T-helper 1 cell treated with Interleukin-12 subunit alpha and Interleukin-12 subunit beta and Interleukin-4 antibody, amounts not matched to agents 30 μg/mL and 1 μg/mL, for 36 hours (primary cell): ENCODE data around the gene PHF8.
A peak's percentile ranks its signal among the peaks of the same experiment; 100 is the strongest.

Experiments used
- H3K27ac Mint-ChIP-seq: one replicate; pipeline ENCODE4 v1.8.0; 2021; ENCODE audit warnings: mild to moderate bottlenecking, mixed read lengths
- H3K27me3 Mint-ChIP-seq: one replicate; pipeline ENCODE4 v1.8.0; 2021; ENCODE audit warnings: low read depth, mixed read lengths
- H3K36me3 Mint-ChIP-seq: one replicate; pipeline ENCODE4 v1.8.0; 2021; ENCODE audit warnings: low read depth, mixed read lengths
- H3K4me1 Mint-ChIP-seq: one replicate; pipeline ENCODE4 v1.8.0; 2021; ENCODE audit warnings: low read depth, mixed read lengths
- H3K4me3 Mint-ChIP-seq: one replicate; pipeline ENCODE4 v1.8.0; 2021; ENCODE audit warnings: mild to moderate bottlenecking, moderate library complexity, mixed read lengths
- H3K9me3 Mint-ChIP-seq: one replicate; pipeline ENCODE4 v1.8.0; 2021; ENCODE audit warnings: mixed read lengths

The PHF8 gene

DNA sequence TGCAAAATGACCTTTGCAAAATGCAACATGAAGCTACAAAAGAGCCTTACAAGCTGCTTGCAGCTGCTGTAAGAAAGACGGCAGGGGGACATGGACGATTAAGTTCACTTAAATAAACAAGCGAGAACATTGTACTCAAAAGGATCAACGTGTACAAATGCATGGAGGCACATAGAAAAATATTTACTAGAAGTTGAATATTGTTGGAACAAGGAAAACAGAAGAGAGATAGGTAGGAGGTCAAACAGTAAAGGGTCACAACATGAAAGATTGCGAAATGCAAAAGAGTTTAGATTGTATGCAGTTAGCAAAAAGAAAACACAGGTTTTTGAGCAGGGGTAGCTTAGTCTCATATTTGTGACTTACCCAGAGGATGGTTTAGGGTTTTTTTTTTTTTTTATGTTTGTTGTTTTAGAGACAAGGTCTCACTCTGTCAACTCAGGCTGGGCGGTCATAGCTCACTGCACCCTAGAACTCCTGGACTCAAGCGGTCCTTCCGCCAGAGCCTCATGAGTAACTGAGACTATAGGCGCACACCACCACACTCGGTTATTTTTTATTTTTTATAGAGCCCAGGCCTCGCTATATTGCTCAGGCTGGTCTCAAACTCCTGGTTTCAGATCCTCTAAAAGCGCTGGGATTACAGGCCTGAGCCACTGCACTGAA, 1.4 kb upstream of the PHF8 start:
- Mint-ChIP-seq H3K27me3 (no peaks in the 10 kb centered on the region), H3K9me3 (no peaks in the 10 kb centered on the region), H3K27ac (peak overlapping the region; percentile 95), H3K4me1 (peaks cover 15% of the 10 kb centered on the region), H3K36me3 (peaks cover 11% of the 10 kb centered on the region), H3K4me3 (peak overlapping the region; percentile 21)

DNA sequence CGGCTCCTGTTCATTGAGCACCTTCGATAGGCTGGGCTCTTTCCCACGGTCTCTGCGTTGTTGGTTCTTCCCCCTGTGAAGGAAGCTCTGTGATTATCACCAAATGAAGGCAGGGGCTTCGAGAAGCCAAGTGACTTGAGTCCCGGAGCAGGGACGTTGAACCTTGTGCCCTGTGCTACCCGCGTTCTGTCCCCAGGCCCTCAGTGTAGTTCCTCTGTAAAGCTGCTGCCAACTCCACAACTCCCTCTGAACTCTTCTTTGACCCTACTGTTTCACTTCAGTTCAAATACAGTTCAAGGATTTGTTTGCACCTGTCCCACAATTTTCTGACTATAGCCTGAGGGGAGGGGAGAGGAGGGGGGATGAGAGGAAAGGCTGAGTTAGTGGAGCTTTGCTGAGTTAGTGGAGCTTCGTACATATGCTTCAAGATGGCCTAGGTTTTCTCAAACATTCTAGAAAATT, 635 bp upstream of the PHF8 start:
- H3K4me3 Mint-ChIP-seq: peak overlapping the region; percentile 90
- H3K27me3 Mint-ChIP-seq: no peaks in the 10 kb centered on the region
- H3K9me3 Mint-ChIP-seq: no peaks in the 10 kb centered on the region
- H3K27ac Mint-ChIP-seq: peak overlapping the region; percentile 95
- peaks cover 15% of the 10 kb centered on the region for H3K36me3 Mint-ChIP-seq
- H3K4me1 Mint-ChIP-seq: peaks cover 16% of the 10 kb centered on the region

DNA sequence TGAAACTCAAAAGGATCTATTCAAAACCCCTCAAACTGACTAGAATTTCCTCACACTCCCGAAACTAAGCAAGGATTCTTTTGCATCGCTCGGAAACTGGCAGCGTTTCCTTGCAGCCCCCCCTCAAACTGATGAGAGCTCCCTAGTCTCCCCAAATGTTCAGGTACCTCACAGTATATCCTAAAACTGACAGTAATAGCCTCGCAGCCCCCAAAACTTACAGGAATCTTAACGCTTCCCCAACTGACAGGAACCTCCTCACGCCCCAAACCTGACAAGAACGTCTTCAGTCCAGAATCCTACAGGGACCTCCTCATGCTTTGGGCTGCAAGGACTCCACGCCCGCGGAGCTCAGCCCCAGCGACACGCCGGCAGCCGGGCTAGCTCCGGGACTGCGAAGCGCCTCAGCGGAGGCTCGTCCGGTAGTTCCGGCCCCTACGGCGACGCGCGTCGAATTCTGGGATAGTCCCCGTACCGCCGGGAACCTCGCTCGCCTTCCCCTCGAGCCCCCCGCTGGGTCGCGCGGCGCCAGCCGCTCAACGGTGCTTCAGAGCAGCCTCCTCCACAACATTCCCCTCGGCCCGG, 640 bp downstream of the PHF8 start:
- H3K27ac Mint-ChIP-seq: peak overlapping the region; percentile 95
- peaks cover 15% of the 10 kb centered on the region for H3K36me3 Mint-ChIP-seq
- H3K27me3 Mint-ChIP-seq: no peaks in the 10 kb centered on the region

DNA sequence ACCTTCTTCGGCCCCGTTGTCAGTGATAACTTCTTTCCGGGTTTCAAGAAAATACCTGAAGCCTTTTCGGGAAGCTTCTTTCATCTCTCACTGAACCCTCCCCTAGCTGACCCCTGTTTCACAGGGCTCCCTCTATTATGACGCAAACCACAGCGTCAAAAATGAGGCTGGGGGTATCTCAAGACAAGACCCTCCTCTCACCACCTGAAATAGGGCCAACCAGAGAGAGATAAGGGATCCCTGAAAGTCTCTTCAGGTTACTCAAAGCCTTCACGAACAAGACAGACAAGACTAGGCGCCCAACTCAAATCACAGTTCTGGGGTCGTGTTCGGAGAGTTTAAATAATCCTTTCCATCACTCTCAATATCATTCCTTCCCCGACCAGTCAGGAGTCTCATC, 1.2 kb downstream of the PHF8 start:
- peaks cover 15% of the 10 kb centered on the region for H3K36me3 Mint-ChIP-seq
- H3K27ac Mint-ChIP-seq: peak overlapping the region; percentile 95
- H3K27me3 Mint-ChIP-seq: no peaks in the 10 kb centered on the region
- peak overlapping the region; percentile 90 for H3K4me3 Mint-ChIP-seq
- H3K4me1 Mint-ChIP-seq: peaks cover 16% of the 10 kb centered on the region
- H3K9me3 Mint-ChIP-seq: no peaks in the 10 kb centered on the region

More for the DNA sequence above, 640 bp downstream of the PHF8 start:
- peaks cover 16% of the 10 kb centered on the region for H3K4me1 Mint-ChIP-seq
- H3K4me3 Mint-ChIP-seq: peak overlapping the region; percentile 90
- H3K9me3 Mint-ChIP-seq: no peaks in the 10 kb centered on the region

DNA sequence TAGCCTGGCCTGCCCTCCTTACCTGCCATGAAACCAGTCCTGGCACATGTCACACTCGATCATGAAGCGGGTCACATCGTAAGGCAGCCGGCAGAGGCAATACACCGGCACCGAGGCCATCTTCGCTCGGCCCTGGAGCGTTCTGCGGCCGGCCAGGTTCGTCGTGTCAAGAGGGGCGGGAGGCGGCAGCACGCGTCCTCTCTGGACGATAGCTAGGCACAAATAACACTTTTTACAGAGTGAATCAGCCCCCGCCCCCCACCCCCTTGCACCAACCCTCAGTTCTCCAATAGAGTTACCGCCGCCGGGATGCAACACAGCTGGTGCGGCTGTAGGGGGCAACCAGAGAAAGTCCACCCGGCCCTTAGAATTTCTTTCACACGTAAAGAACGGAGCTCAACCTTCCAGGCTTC, 1.7 kb downstream of the PHF8 start:
- Mint-ChIP-seq H3K27ac (peak overlapping the region; percentile 95), H3K27me3 (no peaks in the 10 kb centered on the region), H3K36me3 (peaks cover 15% of the 10 kb centered on the region), H3K4me1 (peaks cover 16% of the 10 kb centered on the region), H3K9me3 (no peaks in the 10 kb centered on the region), H3K4me3 (peak overlapping the region; percentile 90)

DNA sequence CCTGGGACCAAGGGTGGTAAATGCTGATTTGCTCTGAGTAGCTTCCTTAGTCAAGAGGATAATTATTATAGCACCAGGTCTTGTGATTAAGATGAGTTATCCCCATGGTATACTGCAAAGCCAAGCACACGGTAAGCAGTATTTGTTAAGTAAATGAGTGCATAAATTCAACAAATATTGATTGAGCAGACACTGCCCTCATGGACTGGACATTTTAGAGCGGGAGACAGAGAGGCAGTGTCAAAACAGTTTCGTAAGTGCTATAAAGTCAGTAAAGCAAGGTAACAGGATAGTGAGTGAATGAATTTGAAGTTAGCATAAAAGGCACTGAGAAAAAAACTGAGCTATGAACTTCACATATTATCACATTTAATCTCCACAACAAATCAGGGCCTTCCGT, 13.9 kb downstream of the PHF8 start:
- H3K27ac Mint-ChIP-seq: no peak overlapping the region
- H3K9me3 Mint-ChIP-seq: no peaks in the 10 kb centered on the region
- H3K4me3 Mint-ChIP-seq: no peak overlapping the region
- H3K4me1 Mint-ChIP-seq: peaks cover 14% of the 10 kb centered on the region
- peaks cover 53% of the 10 kb centered on the region for H3K36me3 Mint-ChIP-seq
- no peaks in the 10 kb centered on the region for H3K27me3 Mint-ChIP-seq

DNA sequence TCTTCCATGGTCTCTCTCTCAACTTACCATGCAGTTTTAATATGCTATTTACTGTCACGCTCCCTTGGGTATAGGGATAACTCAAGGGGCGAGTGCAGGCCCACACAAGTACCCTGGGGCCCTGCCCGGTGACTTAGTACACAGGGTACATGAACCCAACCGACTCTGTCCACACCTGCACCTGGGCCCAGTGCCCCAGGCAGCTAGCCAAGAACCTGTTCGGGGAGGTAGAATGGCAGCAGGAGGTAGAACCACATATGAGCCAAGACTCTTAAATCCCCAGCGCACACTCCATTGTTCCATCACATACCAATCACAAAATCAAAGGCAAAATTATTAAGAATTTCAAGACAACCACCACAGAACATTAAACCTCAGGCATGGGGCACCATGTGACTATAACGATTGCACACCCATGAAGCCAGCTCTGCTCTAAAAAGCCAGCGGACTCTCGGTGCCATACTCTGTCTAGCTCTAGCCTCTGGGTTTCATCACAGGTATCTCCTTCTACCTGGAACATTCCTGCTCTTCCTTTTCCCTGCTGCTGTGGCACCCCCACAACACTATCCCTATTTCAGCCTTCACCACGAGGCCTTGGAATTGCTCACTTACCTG, 14.6 kb downstream of the PHF8 start:
- H3K27ac Mint-ChIP-seq: no peak overlapping the region
- peaks cover 14% of the 10 kb centered on the region for H3K4me1 Mint-ChIP-seq
- no peaks in the 10 kb centered on the region for H3K27me3 Mint-ChIP-seq
- no peak overlapping the region for H3K4me3 Mint-ChIP-seq
- no peaks in the 10 kb centered on the region for H3K9me3 Mint-ChIP-seq
- H3K36me3 Mint-ChIP-seq: peaks cover 50% of the 10 kb centered on the region

DNA sequence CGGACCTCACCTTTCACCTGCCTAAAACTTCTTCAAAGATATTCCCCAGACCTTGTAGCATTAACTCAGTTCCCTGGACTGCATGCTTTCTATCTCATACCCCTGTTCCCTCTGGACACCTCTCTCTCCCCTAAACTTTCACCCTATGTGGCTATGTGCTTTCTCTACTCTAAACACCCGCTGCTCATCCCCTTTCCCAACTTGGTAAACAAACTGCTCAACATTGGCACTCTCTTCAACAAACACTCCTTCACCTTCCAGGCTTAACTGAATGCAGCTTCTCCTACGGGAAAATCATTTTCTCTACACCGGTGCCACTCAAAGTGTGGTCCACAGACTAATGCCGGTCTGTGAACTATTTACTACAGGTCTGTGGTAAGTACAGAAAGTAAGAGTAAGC, 19.9 kb downstream of the PHF8 start:
- peak overlapping the region; percentile 46 for H3K27ac Mint-ChIP-seq
- H3K4me1 Mint-ChIP-seq: peaks cover 9% of the 10 kb centered on the region
- no peaks in the 10 kb centered on the region for H3K27me3 Mint-ChIP-seq
- no peak overlapping the region for H3K4me3 Mint-ChIP-seq
- peaks cover 41% of the 10 kb centered on the region for H3K36me3 Mint-ChIP-seq
- H3K9me3 Mint-ChIP-seq: no peaks in the 10 kb centered on the region

DNA sequence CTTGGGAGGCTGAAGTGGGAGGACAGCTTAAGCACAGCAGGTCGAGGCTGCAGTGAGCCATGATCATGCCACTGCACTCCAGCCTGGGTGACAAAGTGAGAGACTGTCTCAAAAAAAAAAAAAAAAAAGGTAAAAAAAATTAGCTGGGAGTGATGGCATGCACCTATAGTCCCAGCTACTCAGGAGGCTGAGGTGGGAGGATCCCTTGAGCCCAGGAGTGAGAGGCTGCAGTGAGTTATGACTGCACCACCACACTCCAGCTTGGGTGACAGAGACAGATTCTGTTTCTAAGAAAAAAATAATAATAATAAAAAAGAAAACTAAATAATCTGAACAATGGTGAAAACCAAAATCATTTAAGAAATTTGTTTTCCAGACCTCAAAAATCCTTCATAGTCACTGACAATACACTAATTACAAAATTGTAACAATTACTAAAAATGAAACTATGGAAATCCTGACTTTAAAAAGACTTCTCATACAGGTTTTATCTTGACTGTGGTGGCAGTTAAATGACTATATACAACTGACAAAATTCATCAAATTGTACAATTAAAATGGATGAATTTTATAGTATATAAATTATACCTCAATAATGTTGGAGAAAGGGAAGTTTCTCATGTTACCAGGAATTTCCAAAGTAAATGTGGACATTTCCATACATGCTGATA, 31.3 kb downstream of the PHF8 start:
- peaks cover 9% of the 10 kb centered on the region for H3K4me1 Mint-ChIP-seq
- no peak overlapping the region for H3K27ac Mint-ChIP-seq
- H3K27me3 Mint-ChIP-seq: no peaks in the 10 kb centered on the region
- H3K4me3 Mint-ChIP-seq: no peak overlapping the region
- peaks cover 16% of the 10 kb centered on the region for H3K36me3 Mint-ChIP-seq
- H3K9me3 Mint-ChIP-seq: no peaks in the 10 kb centered on the region

DNA sequence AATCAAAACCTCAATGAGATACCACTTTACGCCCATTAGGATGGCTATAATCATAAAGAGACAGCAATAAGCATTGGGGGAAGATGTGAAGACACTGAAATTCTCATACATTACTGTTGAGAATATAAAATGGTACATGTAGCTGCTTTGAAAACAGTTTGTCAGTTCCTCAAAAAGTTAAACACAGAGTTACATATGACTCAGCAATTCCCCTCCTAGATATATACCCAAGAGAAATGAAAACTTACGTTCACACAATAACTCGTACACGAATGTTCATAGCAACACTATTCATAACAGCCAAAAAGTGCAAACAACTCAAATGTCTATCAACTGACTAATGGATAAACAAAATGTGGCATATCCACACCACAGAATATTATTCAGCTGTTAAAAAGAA, 36.6 kb downstream of the PHF8 start:
- Mint-ChIP-seq H3K9me3 (no peaks in the 10 kb centered on the region), H3K4me1 (peaks cover 2% of the 10 kb centered on the region), H3K27ac (no peak overlapping the region), H3K27me3 (no peaks in the 10 kb centered on the region), H3K4me3 (no peak overlapping the region), H3K36me3 (peaks cover 23% of the 10 kb centered on the region)

DNA sequence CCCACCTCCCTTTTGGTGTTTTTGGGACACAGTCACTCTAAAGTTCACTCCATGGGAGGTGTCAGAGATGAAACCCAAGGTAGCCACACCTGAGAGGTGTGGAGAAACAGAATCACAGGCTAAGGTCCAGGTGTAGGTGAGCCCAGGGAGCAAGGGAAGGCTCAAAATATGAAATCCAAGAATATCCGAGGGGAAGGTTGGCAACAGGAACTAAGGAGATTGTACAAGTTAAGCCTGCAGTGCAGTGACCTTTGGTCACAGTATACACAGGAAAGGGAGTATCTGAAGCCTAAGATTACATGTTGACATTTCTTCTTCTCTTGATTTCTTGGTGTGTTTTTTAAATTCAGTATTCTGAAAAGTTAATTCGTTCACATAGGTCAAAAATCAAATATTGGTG, 46.5 kb downstream of the PHF8 start:
- Mint-ChIP-seq H3K9me3 (no peaks in the 10 kb centered on the region), H3K4me1 (no peaks in the 10 kb centered on the region), H3K4me3 (no peak overlapping the region), H3K36me3 (peaks cover 34% of the 10 kb centered on the region), H3K27ac (no peak overlapping the region), H3K27me3 (no peaks in the 10 kb centered on the region)

DNA sequence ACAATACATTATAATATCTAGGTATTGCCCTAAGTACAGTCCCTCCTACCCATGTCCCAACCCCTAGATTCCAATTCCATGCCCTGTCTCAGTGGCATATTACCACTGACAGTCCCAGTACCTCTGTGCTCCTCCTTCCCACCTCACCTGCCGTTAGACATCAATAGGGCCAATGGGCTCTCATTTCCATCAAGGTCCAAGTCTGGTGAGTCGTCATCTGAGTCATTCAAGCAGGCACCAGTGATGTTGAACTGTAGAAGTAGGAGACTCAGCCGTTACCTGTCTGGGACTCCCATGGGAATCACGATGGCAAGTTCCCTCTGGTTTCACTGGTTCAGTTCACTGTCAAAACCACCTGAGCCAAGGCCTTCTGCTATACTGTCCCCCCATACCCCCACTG, 51.7 kb downstream of the PHF8 start:
- H3K27me3 Mint-ChIP-seq: no peaks in the 10 kb centered on the region
- peaks cover 27% of the 10 kb centered on the region for H3K36me3 Mint-ChIP-seq
- no peaks in the 10 kb centered on the region for H3K4me1 Mint-ChIP-seq
- H3K27ac Mint-ChIP-seq: no peak overlapping the region
- no peaks in the 10 kb centered on the region for H3K9me3 Mint-ChIP-seq
- H3K4me3 Mint-ChIP-seq: no peak overlapping the region

DNA sequence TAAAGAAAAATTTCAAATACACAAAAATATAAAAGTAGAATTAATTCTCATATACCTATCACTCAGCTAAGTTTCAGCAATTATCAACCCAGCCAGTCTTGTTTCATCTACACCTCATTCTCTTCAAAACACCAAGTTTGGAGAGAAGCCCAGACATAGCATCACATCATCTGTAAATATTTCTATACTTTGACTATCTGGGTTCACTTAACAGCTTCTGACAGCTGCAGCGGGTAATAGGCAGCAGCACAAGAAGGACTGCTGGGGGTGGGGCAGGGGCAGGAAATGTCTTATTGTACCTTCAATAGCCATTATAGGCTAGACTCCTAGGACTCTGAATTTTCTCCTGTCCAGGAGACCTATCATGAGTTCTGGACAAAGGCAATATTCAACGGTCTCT, 54.1 kb downstream of the PHF8 start:
- Mint-ChIP-seq H3K4me1 (no peaks in the 10 kb centered on the region), H3K27me3 (no peaks in the 10 kb centered on the region), H3K27ac (no peak overlapping the region), H3K36me3 (peaks cover 33% of the 10 kb centered on the region), H3K4me3 (no peak overlapping the region), H3K9me3 (no peaks in the 10 kb centered on the region)

DNA sequence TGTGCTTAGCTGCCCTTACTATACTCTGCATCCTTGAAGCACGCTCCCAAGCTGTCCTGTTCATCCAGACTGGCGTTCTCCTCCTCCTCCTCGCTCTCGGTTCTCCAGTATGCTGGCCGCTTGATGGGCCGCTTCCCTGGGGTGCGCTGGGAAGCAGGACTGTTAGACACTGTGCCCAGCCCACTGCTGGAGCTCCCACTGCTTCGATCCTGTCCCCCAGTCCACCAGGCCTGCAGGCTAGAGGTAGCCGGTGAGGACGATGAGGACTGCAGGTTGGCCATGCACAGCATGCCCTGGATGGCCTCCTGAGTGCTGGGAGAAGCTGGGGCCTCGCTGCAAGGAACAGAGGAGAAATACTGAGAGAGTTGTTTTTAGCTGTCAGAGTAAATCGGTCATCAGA, 59.4 kb downstream of the PHF8 start:
- Mint-ChIP-seq H3K36me3 (peaks cover 33% of the 10 kb centered on the region), H3K9me3 (no peaks in the 10 kb centered on the region), H3K27ac (no peak overlapping the region)

DNA sequence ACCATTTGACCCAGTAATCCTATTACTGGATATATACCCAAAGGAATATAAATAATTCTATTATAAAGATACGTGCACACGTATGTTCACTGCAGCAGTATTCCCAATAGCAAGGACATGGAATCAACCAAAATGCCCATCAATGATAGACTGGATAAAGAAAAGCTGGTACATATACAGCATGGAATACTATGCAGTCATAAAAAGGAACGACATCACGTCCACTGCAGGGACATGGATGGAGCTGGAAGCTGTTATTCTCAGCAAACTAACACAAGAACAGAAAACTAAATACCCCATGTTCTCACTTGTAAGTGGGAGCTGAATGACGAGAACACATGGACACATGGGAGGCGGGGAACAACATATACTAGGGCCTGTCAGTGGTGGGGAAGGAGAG, 69.7 kb downstream of the PHF8 start:
- H3K27me3 Mint-ChIP-seq: no peaks in the 10 kb centered on the region
- H3K36me3 Mint-ChIP-seq: peaks cover 42% of the 10 kb centered on the region

More for the DNA sequence above, 59.4 kb downstream of the PHF8 start:
- H3K27me3 Mint-ChIP-seq: no peaks in the 10 kb centered on the region
- no peaks in the 10 kb centered on the region for H3K4me1 Mint-ChIP-seq
- H3K4me3 Mint-ChIP-seq: no peak overlapping the region

More for the DNA sequence above, 69.7 kb downstream of the PHF8 start:
- Mint-ChIP-seq H3K27ac (no peak overlapping the region), H3K4me3 (no peak overlapping the region), H3K4me1 (no peaks in the 10 kb centered on the region), H3K9me3 (peaks cover 7% of the 10 kb centered on the region)
